ENCODE measurements around the gene CD63. TPM values are rescaled to one million over a fixed set of nuclear protein-coding genes. Genes with fewer than 3 reads are reported as not detected.

The CD63 gene, protein sequence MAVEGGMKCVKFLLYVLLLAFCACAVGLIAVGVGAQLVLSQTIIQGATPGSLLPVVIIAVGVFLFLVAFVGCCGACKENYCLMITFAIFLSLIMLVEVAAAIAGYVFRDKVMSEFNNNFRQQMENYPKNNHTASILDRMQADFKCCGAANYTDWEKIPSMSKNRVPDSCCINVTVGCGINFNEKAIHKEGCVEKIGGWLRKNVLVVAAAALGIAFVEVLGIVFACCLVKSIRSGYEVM
- 2,880 and 3,412 TPM in 2 replicates for total RNA-seq

DNA sequence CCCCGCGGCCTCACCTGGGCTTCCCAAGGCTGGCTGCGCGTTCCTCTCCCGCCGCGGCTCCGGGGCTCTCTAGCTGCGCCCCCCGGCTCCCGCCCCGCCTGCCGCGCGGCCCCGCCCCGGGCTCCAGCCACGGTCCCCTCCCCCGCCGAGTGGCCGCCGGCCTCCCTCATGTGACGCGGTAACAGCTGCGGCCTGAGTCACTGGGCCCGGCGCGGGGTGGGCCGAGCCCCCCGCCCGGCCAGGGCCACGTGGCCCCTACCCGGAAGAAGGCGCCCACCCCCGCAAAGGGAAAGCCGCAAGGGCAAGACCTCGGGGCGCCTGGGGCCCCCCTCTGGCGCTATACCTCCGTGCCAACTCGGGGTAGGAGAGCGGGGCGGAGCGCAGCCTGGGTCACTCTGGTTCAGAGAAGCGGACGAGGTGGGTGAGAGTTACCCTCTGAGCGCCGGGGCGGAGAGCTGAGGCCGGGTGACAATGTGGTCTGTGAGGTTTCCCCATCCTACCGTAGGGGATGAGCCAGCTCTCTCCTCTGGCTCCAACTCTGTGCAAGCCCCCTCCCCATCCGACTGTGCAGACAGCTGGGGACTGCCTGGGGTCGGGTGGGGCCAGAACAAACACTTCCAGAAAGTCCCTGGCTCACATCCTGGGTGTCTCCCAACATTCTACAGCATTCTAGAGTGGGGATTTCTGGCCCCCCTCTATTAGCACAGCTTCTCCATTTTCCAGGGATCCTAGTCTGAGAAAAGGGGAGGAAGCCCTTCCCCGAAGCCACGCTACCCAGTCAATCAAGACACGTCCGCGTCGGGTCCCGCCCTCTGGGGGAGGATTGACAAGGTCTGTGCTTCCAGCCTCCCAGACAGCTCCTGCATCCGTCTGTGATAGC lies at the start of gene CD63:
CD63 (minus strand) TSS at position 71 of the 880 bp plus-strand sequence. CDS start 668 bp downstream, outside the sequence.

GRCh38 chr12:55742719-55743405 lies 14.1 kb upstream of the CD63 start, which contains the start of gene GDF11:
TSS of gene GDF11 (plus strand) at chr12:55743122. CDS start at chr12:55743317, 195 bp downstream.

DNA sequence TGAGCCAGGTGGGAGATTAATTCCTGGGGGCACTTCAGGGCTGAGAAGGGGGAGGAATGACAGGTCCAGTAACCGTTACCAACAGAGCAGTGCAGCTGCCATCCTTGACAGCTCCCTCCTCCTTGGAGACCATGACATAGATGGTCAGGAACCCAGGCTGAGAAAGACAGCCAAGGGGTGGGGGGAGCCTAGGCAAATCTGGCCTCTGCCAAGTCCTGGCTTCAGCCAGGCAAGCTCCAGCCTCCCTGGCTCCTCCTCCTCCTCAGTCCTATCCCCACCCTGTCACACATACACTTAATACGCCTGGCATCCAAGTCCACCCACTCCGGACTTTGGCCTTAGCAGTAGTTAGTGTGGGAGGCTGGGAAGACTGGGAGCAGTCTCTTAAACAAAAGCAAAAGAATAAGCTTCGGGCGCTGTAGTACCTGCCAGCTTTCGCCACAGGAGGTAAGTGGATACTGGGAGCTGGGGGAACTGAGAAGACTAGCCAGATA lies 8.7 kb downstream of the CD63 start, which contains the start of gene RDH5:
RDH5 (plus strand) TSS at position 323 of the 494 bp plus-strand sequence. CDS start 792 bp downstream, outside the sequence.

GRCh38 chr12:55715833-55716581 lies 12.8 kb downstream of the CD63 start, which contains the start of gene BLOC1S1:
TSS of gene BLOC1S1 (plus strand) at chr12:55716046. CDS start at chr12:55716052, 6 bp downstream.

GRCh38 chr12:55707841-55708694 lies 20.7 kb downstream of the CD63 start, which contains the start of gene ITGA7:
TSS of gene ITGA7 (minus strand) at chr12:55707904. CDS start at chr12:55707682, 222 bp downstream.

Other genes with a start within 250 kb of the CD63 start
- not detected in 2 replicates for gene OR6C68, start 236.6 kb downstream of the CD63 start, total RNA-seq
- not detected in 2 replicates for gene OR6C4, start 179.4 kb downstream of the CD63 start, total RNA-seq
- gene OR2AP1, start 156.5 kb downstream of the CD63 start, total RNA-seq = not detected in 2 replicates
- gene OR10P1, start 92.1 kb downstream of the CD63 start, total RNA-seq = not detected in 2 replicates
- gene ITGA7, start 21.1 kb downstream of the CD63 start, total RNA-seq = 55.0 and 68.8 TPM in 2 replicates
- gene BLOC1S1, start 13.0 kb downstream of the CD63 start, total RNA-seq = 62.9 and 118 TPM in 2 replicates
- 36.7 and 58.9 TPM in 2 replicates for gene RDH5, start 8.6 kb downstream of the CD63 start, total RNA-seq
- gene GDF11, start 14.1 kb upstream of the CD63 start, total RNA-seq = 10.2 and 18.4 TPM in 2 replicates
- 63.2 and 108 TPM in 2 replicates for gene SARNP, start 88.7 kb upstream of the CD63 start, total RNA-seq
- gene ORMDL2, start 89.0 kb upstream of the CD63 start, total RNA-seq = 12.2 and 24.9 TPM in 2 replicates
- 72.8 and 74.6 TPM in 2 replicates for gene DNAJC14, start 100.6 kb upstream of the CD63 start, total RNA-seq
- gene MMP19, start 113.9 kb upstream of the CD63 start, total RNA-seq = 8.4 and 12.1 TPM in 2 replicates
- 34.2 and 36.5 TPM in 2 replicates for gene PYM1, start 198.9 kb upstream of the CD63 start, total RNA-seq
- gene DGKA, start 202.2 kb upstream of the CD63 start, total RNA-seq = 68.6 and 74.2 TPM in 2 replicates
- gene PMEL, start 237.0 kb upstream of the CD63 start, total RNA-seq = 0.33 and 1.6 TPM in 2 replicates
- gene CDK2, start 237.8 kb upstream of the CD63 start, total RNA-seq = 13.4 and 21.1 TPM in 2 replicates
- 65.5 and 66.2 TPM in 2 replicates for gene RAB5B, start 245.1 kb upstream of the CD63 start, total RNA-seq

Measured in smooth muscle cell of trachea (primary cell).